ENCODE measurements around the gene MTARC2. TPM values are rescaled to one million over a fixed set of nuclear protein-coding genes. Genes with fewer than 3 reads are reported as not detected.

Gene MTARC2
- total RNA-seq, 1 donor from 2014 or later: 8.2 TPM

DNA sequence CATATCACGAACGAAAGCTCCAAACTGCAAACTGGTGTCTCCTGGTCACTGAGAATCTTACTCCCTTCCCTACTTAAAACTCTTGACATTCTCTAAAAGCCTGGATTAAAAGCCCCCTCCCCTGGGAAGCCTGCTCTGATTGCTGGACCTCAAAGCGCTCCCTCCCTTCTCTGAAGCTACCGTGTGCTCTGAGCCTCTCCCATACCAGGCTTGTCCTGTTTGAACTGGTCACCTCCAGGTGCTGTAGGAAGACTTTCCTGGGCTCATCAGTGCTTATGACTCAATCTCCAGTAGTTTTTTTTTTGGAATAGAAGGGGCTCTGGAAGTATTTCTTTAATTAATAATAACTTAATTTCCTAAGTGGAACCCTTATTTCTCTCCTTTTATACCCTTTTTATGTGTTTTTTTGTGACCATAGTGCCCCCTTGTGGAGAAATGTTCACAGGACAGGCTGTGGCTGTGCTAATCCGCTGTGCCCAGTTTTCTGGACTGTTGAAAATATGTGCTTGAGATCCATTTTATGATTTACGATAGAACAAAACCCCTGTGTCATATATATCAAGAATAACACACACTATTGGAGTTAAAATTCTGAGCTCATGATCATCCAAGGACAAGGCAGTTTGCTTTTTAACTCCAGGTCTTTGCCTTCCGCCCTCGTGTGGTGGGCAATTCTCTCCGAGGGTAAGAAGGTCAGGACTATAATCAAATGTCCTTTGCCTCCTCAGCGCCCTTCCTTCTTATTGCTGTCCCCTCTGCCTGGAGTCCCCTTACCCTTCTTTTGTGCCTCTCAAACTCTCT is 55.5 kb downstream of the MTARC2 start:
- DNase-seq: no peak

DNA sequence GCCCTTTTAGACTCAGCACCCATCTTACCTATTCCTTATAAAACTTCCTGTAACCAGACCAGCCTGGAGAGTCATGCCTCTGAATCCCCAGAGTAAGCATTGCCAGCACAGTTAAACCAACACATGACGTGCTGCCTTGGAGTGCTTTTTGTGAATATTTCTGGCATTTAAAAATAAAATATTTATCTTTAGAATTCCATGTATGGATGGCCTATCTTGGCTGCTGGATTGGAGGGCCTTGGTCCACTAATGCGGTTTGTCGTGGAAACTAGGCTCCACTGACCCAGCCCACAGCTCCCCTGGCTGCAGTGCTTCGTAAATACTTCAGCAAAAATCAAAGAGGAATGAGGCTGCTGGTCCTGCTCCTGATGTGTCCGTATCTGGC is 56.1 kb downstream of the MTARC2 start:
- DNase-seq: no peak

DNA sequence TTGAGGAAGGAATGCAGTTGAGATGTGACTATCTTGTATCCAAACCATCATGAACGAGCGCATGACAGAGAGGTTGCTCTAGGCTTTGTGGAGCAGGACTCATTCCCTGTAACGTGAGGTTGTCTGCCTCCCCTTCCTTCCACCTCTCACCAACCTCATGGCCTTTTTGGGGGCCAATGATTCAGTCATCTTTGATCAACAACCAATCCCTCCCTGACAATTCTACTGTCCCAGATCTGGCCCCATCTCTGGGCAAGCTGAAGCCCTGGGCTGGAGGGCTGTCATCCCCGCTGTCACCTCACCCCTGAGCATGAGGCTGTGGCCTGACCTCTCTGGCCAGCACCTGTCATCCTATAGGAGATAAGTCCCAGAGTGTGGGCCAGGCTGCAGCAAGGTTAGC is 58.3 kb downstream of the MTARC2 start:
- DNase-seq: no peak

DNA sequence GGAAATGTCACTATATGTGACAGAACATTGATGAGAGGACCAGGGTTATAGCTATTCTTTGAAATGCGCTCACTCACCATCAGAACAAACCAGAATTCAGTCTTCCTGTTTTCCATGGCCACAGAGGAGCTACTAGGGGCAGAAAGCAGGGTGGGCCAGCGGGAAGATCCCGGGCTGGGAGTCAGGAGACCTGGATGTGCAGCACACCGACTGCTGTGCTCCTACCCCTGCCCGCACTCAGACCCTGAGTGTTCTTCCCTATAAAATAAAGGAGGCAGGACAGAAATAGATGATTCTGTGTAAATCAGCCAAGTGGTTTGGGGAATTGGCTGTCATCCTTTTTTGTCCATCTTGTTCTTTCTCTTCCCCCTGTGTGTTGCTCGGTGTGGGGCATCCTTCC is 59.6 kb downstream of the MTARC2 start:
- no peak for DNase-seq

DNA sequence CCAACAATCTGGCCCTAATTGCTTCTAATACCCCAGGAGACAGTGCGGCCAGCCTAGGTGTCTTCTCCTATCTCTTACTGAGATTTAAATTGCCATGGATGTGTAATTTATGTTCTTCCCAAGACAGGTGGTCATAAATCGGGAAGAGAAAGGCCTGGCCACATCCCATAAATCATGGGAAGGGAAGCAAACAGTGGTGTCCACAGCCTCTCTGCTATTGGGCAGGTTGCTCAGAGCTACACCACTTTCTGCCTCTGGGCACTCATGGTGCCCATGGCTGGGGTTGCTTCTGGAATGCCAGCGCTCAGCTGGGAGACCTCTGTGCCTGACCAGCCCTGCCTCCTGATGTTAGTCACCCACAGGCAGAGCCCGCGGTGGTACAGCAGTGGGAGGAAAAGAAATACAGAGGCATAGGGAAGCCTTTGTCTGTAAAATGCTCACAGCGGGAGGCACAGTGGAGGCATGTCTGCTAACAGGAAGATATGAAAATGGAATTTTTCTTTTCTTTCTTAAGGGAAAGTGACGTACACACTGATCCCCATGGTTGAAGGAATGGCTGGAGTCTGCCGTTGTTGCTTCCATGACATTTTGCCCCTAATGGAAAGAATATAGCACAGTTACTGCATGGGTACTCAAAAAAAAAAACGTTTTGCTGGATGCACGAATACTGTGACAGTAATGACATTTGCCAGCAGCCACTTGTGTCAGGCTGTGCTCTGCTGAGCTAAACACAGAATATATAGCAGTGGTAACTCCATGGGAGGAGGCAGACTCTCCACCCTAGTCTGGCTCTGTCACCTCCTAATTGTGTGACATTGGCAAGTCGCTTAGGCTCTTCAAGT is 60.4 kb downstream of the MTARC2 start:
- no peak for DNase-seq

DNA sequence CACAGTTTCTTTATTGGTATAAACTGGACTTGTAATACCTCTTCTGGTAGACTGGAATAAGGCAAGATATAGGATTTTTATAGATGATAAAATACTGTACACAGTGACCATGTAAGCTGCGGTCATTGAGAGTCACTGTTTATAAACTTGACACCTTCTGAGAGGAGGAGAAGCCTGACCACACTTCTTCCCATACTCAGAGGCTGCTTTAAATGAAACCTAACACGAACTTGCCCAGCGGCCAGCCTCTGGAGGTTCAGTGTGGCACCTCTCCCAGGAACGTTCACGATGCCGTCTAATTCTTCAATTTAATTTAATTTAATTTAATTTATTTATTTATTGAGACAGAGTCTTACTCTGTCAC is 61.0 kb downstream of the MTARC2 start:
- DNase-seq: no peak

DNA sequence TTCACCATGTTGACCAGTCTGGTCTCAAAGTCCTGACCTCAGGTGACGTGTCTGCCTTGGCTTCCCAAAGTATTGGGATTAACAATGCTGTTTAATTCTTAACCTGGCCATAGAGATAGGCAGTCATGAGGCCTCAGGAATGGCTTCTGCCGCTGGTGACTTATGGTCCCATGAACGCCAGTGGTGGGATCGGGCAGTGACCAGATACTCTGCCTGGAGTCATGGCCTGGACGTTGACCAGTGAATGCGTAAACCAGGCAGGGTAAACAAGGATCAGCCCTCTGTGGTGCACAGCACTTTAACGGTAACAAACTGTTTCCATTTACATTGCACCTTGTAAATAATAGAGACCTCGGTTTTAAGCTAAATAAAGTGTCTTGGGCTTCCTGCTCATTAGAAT is 61.6 kb downstream of the MTARC2 start:
- no peak for DNase-seq

DNA sequence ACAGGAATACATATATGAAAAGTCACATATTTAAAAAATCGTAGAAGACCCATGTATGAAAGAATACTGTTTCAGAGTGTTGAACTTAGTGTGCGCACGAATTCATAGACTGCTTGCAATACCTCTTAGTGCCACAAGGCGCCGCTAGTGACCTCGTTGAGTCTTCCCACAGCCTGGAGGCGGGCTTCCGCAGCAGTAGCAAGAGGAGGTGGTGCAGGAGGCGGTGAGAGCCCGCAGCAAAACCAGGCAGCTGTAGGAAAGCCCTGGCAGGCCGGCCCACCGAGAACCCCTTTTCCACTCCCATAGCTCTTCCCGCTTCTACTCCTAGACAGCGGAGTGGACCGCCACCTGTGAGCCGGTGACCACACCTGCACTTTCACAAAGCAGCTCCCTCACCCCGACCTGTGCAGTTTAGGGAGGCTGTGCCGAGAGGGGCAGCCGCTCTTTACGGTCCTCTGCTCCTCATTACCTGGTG is 62.1 kb downstream of the MTARC2 start:
- DNase-seq: peak; percentile 88

DNA sequence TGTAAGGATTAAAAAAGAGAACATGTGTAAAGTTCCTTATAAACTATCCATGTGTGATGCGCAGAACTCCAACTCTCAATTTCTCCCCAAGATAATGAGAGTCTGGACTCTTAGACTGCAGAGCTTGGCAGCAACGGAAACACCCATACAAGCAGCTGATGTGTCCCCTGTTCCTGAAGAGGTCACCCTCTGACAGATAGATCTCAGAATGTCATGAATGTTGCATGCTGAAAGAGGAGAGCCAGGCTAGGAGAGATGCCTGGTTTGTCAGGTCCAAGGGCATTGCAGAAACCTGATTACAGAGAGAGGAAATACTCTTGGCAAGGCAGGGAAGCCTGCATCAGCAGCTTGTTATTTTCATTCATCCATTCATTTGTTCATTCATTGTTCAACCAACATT is 62.8 kb downstream of the MTARC2 start:
- DNase-seq: no peak

DNA sequence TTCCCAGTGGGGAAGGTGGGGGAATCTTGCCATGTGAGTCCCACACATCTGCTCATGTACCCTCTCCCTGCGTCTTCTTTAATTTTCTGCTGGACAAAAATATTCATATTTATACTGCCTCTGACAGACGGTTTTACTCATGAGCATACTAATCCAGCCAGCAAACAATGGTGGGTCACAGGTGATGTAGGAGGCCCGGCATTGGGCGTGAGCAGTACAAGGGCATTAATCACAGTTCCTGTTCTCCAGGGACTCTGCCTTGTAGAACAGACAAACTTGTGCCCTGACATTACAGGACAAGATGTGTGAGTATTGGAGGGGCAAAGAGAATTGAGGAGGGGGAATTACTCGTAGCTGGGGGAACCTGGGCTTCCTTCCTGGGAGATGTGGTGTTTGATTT is 63.6 kb downstream of the MTARC2 start:
- no peak for DNase-seq

DNA sequence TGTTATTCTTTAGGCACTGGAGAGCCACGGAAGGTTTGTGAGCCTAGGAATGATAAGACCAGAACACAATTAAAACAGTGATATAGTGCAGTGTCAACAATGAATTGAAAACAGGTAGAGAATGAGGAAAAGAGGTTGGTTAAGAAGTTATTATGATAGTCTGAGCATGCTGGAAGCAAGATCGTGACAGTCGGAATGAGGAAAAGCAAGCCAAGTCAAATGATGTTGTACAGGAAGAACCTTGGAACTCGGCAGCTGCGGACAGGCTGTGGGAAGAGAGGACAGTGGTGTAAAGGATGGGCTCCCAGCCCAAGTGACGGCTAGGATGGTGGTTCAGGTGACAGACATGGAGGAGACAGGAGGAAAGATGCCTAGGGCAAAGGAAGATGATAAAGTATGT is 64.2 kb downstream of the MTARC2 start:
- no peak for DNase-seq

DNA sequence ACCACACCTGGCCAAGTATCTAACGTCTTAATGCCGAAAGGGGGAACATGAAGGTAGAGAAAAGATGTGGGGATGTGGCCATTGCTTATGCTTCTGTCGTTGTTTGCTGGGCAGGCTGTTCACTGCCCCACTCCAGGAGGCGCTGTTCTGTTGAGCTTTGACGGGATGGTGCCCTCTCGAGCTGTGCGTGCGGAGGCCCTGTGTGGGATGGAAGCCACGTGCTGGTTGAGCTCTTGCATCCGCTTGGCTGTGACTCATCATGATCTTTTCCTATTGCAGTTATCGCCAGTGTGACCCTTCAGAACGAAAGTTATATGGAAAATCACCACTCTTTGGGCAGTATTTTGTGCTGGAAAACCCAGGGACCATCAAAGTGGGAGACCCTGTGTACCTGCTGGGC is 64.9 kb downstream of the MTARC2 start:
- DNase-seq: no peak

DNA sequence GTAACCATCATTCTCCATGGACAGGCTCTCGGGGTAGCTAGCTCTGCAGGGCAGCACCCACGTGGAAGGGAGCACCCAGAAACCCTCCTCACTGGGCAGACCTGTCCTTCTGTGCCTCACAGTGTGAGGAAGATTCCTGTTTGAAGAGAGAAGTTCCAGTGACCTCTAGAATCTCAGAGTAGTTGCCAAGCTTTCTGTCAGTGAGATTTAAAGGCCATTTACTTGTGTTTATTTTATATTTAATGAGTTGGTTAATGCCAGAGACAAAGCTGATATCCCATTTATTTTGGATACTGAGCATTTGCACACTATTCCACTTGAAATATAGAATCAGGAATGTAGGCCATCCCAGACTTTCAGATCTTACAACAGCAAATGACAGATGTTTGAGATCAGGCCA is 67.3 kb downstream of the MTARC2 start:
- DNase-seq: no peak

DNA sequence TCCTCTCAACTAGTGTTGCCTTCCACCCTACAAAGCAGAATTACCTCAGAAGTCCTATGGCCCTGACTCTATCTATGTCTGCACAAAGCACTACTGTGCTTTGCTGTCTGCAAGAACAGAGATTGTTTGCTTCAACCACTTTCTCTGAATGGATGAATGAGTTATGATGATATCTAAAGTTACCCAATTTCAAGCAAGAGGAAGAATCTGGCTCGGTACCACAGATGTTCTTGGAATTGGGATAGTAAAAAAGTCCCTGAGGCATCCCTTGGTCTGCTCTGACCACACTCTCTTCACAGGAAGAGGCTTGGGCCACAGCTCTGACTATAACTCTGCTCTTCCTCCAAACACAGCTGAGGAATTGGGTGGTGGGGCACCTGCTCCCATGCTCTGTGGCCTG is 69.8 kb downstream of the MTARC2 start:
- no peak for DNase-seq

DNA sequence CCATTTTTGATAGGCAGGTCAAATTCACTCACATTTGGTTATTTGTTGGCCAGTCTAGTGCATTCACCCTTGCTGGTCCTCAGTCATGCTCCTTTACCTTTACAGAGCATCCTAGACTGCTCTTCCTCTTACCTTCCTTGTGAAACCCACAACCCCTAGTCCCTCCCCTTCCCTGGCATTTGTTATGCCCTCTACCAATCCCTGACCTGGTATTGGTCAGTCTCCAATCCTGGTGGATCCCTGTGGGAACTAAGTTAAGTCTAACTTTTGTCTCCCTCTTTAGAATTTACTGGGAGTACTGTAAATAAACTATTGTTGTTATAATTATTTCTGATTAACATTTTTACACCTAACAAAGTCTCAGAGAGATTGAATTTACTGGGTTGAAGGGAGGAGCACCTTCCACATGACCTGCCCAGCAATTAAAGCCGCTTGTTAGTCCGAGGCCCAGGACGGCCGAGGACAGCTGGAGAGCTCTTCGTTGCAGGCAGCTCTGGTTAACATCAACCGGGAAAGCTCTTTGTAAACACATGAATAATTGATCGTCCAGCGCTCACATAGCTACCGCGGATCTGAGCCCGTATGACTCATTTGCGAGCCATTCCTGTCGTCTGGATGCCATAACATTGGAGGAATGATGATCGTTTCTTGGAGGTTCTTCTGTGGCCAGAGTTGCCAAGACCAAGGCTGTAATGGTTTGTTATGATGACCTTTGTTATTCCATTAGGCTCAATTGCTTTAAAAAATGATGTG is 70.5 kb downstream of the MTARC2 start:
- DNase-seq: no peak

DNA sequence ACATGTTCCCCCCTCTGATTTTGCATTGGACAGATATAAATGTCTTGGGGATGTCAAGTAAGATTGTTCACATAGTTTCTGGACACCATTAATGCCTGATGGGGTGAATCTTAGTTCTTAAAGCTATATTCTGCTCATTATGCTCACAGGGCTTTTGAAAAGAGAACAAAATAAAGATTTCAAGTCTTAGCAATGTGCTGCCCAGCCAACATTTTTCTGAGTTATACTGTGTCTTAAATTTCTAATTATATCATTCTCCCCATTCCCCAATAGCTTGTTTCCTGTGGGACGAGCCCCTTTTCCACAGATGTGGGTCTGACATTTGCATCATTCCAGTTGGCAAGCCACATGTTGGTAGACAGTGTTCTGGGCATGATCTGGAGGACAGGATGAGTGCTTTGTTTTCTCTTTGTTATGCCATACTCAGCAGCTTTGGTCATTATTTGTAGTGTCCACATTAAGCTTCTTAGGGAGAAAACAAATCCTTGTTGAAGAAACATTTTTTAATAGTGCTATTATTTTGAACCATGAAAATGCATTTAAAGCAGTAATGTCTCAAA is 71.4 kb downstream of the MTARC2 start:
- no peak for DNase-seq

DNA sequence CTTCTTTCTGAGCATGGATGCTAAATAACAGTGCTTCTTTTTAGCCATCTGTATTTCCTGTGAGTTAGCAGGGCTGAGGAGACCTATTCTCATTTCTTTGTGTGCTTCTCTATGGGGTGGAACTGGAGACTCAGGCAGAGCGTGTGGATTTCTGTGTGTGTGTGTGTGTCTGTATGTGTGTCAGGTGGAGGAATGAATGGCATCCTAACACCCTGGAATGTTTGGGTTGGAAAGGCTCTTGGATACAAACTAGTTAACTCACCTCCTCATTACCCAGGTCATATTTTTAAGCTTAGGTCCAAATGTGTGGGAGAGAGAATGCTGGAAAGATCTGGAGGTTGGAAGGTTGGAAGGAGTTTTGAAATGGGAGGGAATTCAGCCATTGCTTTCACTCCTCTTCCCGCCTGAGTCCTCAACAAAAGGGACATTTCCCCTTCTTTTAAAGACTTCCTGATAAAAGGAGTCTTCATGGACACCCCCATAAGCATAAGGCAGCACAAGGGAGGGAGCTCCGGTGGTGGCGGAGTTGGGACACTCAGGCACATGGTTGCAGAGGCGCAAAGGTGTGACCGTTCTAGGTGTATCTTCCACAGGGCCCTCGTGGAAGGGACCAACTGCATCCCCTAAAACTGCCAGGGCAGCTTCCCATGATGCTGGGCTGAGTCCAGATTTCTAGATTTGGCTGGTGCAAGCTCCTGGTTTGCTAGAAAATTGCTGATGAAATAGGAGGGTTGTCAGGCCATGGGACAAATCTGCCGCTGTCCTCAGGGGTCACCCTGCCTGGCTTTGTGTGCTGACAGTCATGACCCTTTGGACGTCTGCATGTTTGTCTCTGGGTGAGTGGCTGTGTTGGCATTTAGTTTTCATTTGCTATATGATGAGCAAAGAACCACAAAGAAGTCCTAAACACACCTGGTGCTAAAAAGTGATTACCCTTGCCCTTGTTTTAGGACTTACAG is 76.2 kb downstream of the MTARC2 start:
- DNase-seq: no peak

DNA sequence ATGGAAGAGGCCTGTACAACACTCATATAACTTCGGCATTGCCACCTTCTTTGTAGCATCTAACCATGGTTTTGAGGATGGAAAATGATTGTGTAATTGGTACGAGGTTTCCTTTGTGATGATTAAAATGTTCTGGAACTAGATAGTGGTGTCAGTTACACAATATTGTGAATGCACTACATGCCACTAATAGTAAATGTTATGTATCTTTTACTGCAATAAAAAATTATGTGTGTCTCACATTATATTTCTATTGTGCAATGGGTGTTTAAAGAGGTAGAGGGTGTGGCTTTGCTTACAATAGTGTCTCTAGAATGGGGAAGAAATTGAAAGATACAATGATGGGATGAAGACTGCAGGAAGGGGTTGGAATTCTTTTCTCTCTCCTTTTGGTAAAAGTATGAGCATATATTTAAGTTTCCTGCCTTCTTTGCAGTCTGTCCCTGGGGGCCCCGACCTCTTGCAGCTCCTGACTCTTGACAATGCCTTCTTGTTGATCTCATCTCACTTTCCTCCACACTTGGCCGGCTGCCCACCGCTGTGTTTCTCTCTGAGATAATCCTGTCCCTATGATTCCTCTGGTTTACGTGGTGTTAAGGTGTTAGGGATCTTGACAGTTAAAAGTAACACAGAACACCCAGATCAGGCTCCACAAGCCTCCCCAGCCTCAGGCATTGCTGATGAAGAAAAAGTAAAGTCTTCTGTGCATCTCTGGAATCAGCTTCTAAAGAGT is 77.9 kb downstream of the MTARC2 start:
- no peak for DNase-seq

DNA sequence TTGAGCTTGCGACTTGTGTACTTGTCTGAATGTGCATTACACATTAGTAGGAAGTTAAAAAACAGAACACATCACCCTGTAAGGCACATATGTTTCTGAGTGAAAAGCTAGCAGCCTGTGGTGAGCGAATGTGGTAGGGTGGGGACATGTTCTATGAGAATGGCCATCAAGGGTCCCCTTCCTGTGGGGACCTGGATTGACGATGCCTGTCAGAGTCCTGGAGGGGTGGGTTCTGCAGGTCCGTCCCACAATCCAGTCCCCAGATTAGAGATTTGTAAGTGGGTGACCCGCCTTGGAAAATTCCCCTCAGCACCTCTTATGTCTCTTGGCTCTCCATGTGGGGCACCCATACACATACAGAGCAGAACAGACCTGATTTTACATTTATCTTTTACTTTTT is 78.6 kb downstream of the MTARC2 start:
- no peak for DNase-seq

DNA sequence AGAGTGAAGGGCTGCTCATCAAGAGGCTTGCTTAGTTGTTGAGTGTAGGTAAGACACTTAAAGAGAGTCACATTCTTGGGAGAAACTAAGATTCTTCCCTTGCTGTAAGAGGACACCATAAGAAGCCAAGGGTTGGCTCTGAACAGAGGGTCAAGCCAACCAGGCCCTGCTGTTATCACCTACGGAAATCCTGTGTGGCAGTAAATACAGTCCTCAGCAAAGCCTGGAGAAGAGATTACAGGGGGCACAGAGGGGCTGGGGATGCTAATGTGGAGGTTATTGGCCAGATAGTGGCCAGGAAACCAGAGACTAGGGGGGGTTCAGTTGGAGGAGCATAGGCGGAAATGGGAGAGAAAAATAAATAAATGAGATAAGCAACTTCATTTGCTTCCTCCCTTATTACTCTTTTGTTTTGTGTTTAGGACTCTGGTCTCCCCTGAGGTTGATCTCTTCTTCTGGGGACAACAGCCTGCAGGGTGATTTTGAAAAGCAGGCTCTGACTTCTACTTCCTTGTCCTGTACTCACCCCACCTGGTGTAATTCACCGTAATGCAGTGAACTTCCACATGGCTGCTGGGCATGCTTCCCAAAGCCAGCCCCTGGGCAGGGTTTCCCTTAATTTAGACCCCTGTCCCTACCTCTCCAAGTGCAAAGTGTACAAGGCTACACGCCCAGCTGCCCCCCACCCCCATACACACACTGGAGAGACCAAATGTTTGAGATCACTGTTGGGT is 79.5 kb downstream of the MTARC2 start:
- DNase-seq: no peak
